Activated naive CD8-positive, alpha-beta T cell treated with anti-CD3 and anti-CD28 coated beads, Interleukin-2, amount 50 U/mL, for 24 hours (primary cell): Measurements from ENCODE around the gene CKMT2.
A peak's percentile ranks its signal among the peaks of the same experiment; 100 is the strongest.

Experiments
- ATAC-seq: fragments of 150-1000 bp; cut with Tn5 transposase; one replicate; pipeline ENCODE4 v1.10.0; 2021
- DNase-seq: peaks from one replicate; pipeline ENCODE4 v3.0.0; 2021
- H3K27ac Mint-ChIP-seq: one replicate; pipeline ENCODE4 v1.8.0; 2021; ENCODE audit warnings: mild to moderate bottlenecking, mixed read lengths
- H3K27me3 Mint-ChIP-seq: one replicate; pipeline ENCODE4 v1.8.0; 2021; ENCODE audit warnings: mixed read lengths
- H3K36me3 Mint-ChIP-seq: one replicate; pipeline ENCODE4 v1.8.0; 2021; ENCODE audit warnings: low read depth, mixed read lengths
- H3K4me1 Mint-ChIP-seq: one replicate; pipeline ENCODE4 v1.8.0; 2021; ENCODE audit warnings: mixed read lengths
- H3K4me3 Mint-ChIP-seq: one replicate; pipeline ENCODE4 v1.8.0; 2021; ENCODE audit warnings: mild to moderate bottlenecking, moderate library complexity, mixed read lengths
- H3K9me3 Mint-ChIP-seq: one replicate; pipeline ENCODE4 v1.8.0; 2021; ENCODE audit warnings: mixed read lengths

CKMT2 gene

DNA sequence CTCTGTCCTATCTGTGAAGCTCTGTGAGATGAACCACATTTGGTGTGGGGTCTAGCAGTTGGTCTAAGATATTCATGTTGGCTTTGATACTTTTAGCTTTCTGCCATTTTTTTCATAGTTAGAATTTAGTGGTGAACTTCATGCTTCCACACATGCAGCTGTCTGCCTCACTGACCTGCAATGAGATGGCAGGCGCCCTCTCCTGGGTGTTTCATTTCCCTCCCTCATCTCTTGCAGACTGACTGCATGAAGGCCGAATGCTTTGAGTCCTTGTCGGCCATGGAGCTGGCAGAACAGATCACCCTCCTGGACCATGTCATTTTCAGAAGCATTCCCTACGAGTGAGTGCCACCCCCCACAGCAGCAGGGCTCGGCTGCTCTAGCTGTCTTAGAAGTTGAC, 26.1 kb upstream of the CKMT2 start:
- no peaks in the 10 kb centered on the region for H3K27me3 Mint-ChIP-seq

DNA sequence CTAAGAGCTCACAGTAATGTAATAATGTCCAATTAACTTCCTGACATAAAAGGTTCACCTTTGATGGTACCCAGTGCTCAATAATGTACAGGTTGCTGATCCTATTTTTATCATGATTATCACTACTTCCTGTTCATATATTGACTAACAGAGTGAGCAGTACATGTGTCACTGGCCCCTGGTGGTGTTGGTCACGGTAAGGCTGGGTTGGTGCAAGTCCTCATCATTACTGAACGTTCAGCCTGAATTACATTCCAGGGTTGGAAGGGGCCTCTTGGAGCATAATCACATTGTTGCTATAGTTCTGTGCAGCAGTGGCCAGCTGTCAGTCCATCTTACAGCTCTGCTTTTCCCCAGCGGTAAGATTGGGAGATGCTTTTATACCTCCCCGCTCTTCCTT, 24.2 kb upstream of the CKMT2 start:
- ATAC-seq (no peak), DNase-seq (no peak)
- H3K27me3 Mint-ChIP-seq, result no peaks in the 10 kb centered on the region
- H3K36me3 Mint-ChIP-seq, result peaks cover 11% of the 10 kb centered on the region
- H3K4me1 Mint-ChIP-seq, result peaks cover 25% of the 10 kb centered on the region
- H3K4me3 Mint-ChIP-seq, result no peak overlapping the region
- no peaks in the 10 kb centered on the region for H3K9me3 Mint-ChIP-seq
- H3K27ac Mint-ChIP-seq, result no peak overlapping the region

More for the DNA sequence above, 26.1 kb upstream of the CKMT2 start:
- Mint-ChIP-seq H3K27ac (no peak overlapping the region), H3K4me1 (peaks cover 24% of the 10 kb centered on the region), H3K9me3 (no peaks in the 10 kb centered on the region), H3K36me3 (peaks cover 11% of the 10 kb centered on the region), H3K4me3 (no peak overlapping the region)
- ATAC-seq, result no peak
- no peak for DNase-seq

DNA sequence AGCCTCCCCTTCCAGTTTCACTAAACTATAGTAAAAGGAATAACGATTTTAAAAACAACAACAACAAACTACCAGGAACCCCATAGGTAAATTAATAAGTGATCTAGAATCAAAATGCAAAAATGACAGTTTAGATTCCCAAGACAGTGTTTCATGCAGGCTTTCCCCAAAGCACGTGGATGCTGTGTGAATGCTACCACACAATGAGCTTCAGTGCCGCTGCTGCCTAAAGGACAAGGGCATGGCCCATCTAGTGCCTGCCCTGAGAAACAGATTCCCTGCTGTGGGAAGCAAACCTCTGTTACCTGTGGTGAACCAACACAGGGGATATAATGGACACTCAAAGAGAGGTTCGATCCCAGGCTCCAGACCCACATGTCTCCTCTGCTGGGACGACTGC, 23.7 kb upstream of the CKMT2 start:
- ATAC-seq (no peak), DNase-seq (no peak)
- no peaks in the 10 kb centered on the region for H3K9me3 Mint-ChIP-seq
- H3K4me1 Mint-ChIP-seq, result peaks cover 25% of the 10 kb centered on the region
- H3K4me3 Mint-ChIP-seq, result no peak overlapping the region
- H3K27me3 Mint-ChIP-seq, result no peaks in the 10 kb centered on the region
- peaks cover 11% of the 10 kb centered on the region for H3K36me3 Mint-ChIP-seq
- peak overlapping the region; percentile 18 for H3K27ac Mint-ChIP-seq

DNA sequence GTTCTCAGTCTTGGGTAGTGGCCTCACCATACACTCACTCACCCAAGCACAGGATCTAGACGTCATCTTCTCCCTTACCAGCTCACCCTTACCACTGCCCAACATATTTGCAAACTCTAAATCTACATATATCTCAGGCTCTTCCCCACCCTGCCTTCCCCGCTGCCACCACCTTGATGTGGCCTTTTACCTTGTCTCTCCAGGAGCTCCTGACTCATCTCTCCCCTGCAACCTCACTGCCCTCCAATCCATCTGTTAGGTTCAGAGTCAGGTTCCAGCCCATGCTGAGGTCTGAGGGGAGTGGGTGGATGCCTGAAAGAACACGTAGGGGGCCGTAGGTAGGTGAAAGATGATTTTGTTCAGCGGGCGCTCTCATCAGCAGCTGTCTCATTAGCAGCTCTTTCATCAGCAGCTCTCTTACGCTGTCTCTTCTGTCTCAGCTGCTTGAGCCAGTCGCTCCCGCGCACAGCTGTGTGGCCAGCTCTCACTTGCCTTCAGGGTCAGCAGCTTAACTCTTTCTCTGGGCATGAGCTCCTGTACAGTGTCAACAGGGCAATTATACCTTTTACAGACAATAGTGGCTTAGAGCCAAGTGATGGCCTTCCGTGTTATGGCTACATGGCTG, 23.1 kb upstream of the CKMT2 start:
- DNase-seq (peak; percentile 8), ATAC-seq (peak; percentile 84)
- H3K4me1 Mint-ChIP-seq, result peaks cover 25% of the 10 kb centered on the region
- H3K9me3 Mint-ChIP-seq, result no peaks in the 10 kb centered on the region
- no peaks in the 10 kb centered on the region for H3K27me3 Mint-ChIP-seq
- H3K4me3 Mint-ChIP-seq, result no peak overlapping the region
- H3K27ac Mint-ChIP-seq, result peak overlapping the region; percentile 18
- H3K36me3 Mint-ChIP-seq, result peaks cover 11% of the 10 kb centered on the region

DNA sequence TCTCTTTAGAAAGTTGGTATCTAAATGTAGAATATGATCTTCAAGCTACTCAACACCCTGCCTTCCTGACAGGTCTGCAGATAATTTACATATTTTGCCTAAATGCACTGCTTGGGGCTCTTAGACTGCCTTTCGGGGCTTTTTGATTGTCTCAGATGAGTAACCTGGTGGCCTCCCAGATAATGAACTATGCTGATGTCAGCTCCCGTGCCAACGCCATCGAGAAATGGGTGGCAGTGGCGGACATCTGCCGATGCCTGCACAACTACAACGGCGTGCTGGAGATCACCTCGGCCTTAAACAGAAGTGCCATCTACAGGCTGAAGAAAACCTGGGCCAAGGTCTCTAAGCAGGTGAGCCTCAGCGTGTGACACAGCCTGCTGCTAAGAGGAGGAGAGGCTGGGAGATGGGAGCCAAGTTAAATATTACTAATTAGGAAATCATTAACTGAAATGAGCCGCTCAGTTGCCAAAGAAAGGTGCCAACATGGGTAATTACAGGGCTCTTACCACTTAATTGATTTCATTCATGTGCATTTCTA, 20.8 kb upstream of the CKMT2 start:
- DNase-seq (peak; percentile 11), ATAC-seq (no peak)
- Mint-ChIP-seq H3K27me3 (no peaks in the 10 kb centered on the region), H3K36me3 (peaks cover 13% of the 10 kb centered on the region), H3K4me3 (no peak overlapping the region), H3K27ac (peak overlapping the region; percentile 47), H3K4me1 (peaks cover 25% of the 10 kb centered on the region), H3K9me3 (no peaks in the 10 kb centered on the region)

DNA sequence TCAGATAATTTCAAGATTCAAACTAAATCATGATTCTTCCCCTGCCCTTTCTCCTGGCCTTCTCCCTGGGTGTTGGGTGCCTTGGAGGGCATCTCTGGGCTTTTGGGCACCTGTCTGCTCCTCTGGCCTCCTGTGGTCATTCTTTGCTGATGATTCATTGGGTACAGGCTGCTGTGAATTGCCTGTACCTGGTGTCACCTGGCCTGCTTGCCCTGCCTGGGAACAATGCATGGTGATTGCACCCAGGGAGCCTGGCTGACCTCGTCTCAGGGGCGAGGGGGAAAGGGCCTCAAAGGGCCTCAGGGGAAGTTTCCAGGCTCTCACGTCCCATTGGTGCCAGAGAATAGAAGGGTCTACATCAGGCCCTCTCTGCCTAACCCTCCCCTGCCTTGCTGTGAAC, 20.1 kb upstream of the CKMT2 start:
- H3K9me3 Mint-ChIP-seq, result no peaks in the 10 kb centered on the region
- no peak overlapping the region for H3K27ac Mint-ChIP-seq
- peaks cover 14% of the 10 kb centered on the region for H3K36me3 Mint-ChIP-seq
- ATAC-seq, result no peak
- H3K4me3 Mint-ChIP-seq, result no peak overlapping the region
- H3K4me1 Mint-ChIP-seq, result peaks cover 25% of the 10 kb centered on the region
- DNase-seq, result no peak
- no peaks in the 10 kb centered on the region for H3K27me3 Mint-ChIP-seq

DNA sequence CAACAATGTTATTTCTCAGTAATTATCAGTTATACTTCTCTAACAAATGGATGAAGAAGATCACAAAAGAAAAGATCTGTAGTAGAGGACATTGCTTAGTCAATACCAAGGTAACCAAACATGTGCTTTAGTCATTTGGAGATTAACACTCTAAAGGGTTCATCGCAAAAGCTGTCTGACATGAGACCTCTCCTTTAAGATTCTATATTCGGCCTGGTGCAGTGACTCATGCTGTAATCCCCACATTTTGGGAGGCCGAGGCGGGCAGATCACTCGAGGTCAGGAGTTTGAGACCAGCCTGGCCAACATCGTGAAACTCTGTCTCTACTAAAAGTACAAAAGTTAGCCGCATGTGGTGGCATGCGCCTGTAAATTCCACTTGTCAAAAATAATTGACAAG, 18.3 kb upstream of the CKMT2 start:
- Mint-ChIP-seq H3K9me3 (no peaks in the 10 kb centered on the region), H3K4me3 (no peak overlapping the region), H3K27me3 (no peaks in the 10 kb centered on the region), H3K27ac (no peak overlapping the region), H3K36me3 (peaks cover 11% of the 10 kb centered on the region), H3K4me1 (peaks cover 15% of the 10 kb centered on the region)
- no peak for DNase-seq
- no peak for ATAC-seq

DNA sequence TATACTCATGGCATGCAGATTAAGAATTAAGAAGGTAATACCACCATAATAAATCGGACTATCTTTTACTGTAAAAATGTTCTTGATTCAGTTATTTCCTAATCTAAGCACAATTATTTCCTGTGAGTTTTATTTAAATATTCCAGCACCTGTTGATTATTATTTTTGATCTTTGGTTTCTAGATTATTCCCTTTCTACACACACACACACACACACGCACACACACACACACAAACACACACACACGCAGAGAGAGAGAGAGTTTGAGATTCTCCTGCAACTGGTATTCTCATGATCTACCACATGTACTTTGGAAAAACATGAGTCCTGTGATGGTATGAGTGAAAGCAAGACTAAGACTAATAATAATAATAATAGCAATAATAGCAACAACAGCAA, 17.0 kb upstream of the CKMT2 start:
- DNase-seq (no peak), ATAC-seq (no peak)
- Mint-ChIP-seq H3K27me3 (no peaks in the 10 kb centered on the region), H3K36me3 (peaks cover 12% of the 10 kb centered on the region), H3K27ac (no peak overlapping the region), H3K9me3 (no peaks in the 10 kb centered on the region), H3K4me1 (peaks cover 8% of the 10 kb centered on the region), H3K4me3 (no peak overlapping the region)

DNA sequence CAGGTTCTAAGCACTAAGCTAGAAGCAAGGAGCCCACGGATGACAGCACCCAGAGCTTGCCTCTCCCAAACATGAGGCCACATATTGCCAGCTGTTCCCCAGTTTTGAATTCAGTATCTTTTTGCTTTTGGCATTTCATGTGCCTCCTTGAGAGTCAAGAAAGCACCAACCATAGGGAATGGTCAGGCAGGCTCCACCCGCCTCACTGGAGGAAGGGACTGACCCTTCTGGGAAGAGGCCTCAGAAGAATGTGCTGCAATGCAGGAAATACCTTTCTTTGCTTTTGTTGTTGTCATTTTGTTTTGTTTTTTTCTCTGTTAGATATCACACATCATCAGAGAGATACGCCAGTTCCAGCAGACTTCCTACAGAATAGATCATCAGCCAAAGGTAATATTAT, 13.7 kb upstream of the CKMT2 start:
- H3K36me3 Mint-ChIP-seq, result peaks cover 13% of the 10 kb centered on the region
- ATAC-seq (no peak), DNase-seq (no peak)
- H3K9me3 Mint-ChIP-seq, result no peaks in the 10 kb centered on the region
- H3K4me3 Mint-ChIP-seq, result no peak overlapping the region
- no peaks in the 10 kb centered on the region for H3K27me3 Mint-ChIP-seq
- H3K27ac Mint-ChIP-seq, result no peak overlapping the region
- H3K4me1 Mint-ChIP-seq, result no peaks in the 10 kb centered on the region

DNA sequence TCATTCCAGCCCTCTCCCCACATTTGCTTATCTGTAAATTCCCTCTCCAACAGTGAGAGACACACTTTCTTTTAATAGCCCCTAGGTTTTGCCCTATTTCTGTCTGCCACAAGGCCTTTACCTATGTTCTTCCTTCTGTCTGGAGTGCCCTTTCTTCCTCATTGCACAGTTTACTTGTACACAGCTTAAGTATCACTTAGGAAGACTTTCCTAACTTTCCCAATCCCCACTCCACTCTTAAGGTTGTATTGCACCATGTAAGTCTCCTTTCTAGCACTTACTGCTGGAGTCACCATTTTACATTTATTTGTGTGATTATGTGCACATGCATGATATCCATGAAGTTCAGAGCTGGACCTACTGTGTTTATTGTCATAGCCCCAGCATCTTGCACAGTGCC, 10.8 kb upstream of the CKMT2 start:
- DNase-seq (no peak), ATAC-seq (no peak)
- Mint-ChIP-seq H3K36me3 (peaks cover 11% of the 10 kb centered on the region), H3K27ac (no peak overlapping the region), H3K4me3 (no peak overlapping the region), H3K9me3 (no peaks in the 10 kb centered on the region), H3K4me1 (no peaks in the 10 kb centered on the region), H3K27me3 (no peaks in the 10 kb centered on the region)

DNA sequence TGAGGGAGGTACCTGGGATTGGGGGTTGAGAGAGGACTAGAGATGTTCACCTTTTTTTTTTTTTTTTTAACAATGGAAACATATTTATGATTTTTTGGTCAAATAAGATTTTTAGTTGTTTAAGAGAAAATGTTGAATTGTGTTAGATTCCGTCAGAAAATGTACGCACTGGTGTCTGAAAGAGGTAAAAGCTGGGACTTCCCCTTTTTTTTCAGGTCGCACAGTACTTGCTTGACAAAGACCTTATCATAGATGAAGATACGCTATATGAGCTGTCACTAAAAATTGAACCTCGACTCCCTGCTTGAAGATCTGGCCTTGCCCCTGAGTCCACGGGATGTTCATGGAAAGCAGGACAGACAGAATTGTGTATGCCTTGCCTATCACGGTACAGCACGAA, 7.7 kb upstream of the CKMT2 start:
- Mint-ChIP-seq H3K9me3 (no peaks in the 10 kb centered on the region), H3K4me3 (no peak overlapping the region), H3K27ac (no peak overlapping the region), H3K36me3 (peaks cover 4% of the 10 kb centered on the region), H3K4me1 (peaks cover 2% of the 10 kb centered on the region), H3K27me3 (no peaks in the 10 kb centered on the region)
- DNase-seq, result no peak
- no peak for ATAC-seq

DNA sequence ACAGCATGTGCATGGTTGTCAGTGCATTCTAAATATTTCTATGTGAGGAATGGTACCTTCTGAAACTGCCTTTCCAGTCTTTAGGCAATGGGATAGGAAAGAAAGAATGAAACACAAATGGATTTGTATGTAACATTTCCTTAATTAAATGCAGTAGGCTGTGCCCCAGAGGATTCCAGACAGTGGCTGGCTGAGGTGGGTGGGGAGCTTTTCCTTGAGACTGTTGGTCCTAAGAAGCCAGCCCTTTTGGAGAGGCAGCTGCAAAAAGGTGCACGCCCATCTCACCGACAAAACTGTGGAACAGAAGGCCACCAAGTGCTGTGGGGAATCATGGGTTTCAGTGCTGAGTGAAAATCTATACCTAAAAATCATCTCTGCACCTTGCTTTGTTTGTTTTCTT, 6.8 kb upstream of the CKMT2 start:
- Mint-ChIP-seq H3K36me3 (peaks cover 4% of the 10 kb centered on the region), H3K9me3 (no peaks in the 10 kb centered on the region), H3K27me3 (no peaks in the 10 kb centered on the region), H3K27ac (no peak overlapping the region), H3K4me1 (peaks cover 3% of the 10 kb centered on the region), H3K4me3 (no peak overlapping the region)
- DNase-seq (no peak), ATAC-seq (no peak)

DNA sequence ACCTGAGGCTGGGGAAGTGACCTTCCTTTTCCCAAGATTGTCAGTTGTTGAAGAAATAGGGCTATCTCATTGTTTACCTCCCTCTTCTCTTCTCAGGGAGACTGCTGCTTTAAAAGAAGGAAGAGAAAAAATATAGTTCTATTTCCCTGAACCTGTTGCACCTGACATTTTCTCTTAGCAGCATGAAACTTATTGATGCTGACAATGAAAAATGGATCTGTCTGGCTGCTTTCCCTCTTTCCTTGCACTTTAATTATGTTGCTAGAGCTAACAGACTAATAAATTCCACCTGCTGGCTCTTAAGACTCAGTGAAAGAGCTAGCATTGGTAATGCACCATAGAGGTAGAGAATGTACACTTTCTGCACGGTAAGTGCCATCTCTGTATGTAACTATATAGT, 6.2 kb upstream of the CKMT2 start:
- H3K9me3 Mint-ChIP-seq, result no peaks in the 10 kb centered on the region
- peaks cover 3% of the 10 kb centered on the region for H3K4me1 Mint-ChIP-seq
- H3K27me3 Mint-ChIP-seq, result no peaks in the 10 kb centered on the region
- DNase-seq, result no peak
- no peak overlapping the region for H3K4me3 Mint-ChIP-seq
- no peak overlapping the region for H3K27ac Mint-ChIP-seq
- H3K36me3 Mint-ChIP-seq, result peaks cover 4% of the 10 kb centered on the region
- ATAC-seq, result no peak

DNA sequence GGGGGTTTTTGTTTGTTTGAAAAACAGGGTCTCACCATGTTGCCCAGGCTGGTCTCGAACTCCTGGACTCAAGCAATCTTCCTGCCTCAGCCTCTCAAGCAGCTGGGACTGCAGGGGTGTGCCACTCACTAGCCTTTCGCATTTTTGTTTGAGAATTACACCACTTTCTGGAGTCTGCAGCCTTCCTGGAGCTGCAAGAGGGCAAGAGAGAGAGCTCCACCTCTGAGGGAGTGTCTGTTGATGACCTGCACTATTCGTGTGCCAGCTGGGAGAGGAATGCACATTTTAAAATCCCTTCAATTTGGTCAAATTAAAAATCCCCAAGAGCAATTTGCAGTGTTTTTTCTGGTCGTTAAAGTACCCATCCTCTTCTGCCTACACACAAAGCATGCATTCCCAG, 5.0 kb upstream of the CKMT2 start:
- H3K27ac Mint-ChIP-seq, result no peak overlapping the region
- no peak overlapping the region for H3K4me3 Mint-ChIP-seq
- H3K4me1 Mint-ChIP-seq, result peaks cover 3% of the 10 kb centered on the region
- H3K9me3 Mint-ChIP-seq, result no peaks in the 10 kb centered on the region
- DNase-seq (no peak), ATAC-seq (no peak)
- no peaks in the 10 kb centered on the region for H3K27me3 Mint-ChIP-seq
- peaks cover 1% of the 10 kb centered on the region for H3K36me3 Mint-ChIP-seq

DNA sequence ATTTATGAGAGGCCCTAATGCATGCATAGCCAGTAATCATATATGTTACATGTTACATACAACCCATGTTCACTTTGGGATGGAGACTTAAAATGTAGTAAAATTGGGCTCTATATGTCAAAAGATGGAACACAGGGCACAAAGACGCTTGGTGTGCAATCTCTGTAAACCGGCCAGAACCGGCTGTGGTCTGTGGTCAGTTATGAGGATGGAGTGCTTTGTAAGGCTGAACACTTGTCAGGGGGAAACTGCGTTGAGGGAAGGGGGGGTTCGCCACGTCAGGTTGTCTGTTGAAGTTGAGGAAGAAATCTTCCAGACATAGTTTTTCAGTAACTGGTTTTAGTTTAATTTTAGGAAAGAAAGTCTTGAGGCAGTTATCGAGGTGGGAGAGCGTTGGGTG, 2.7 kb upstream of the CKMT2 start:
- Mint-ChIP-seq H3K36me3 (peaks cover 1% of the 10 kb centered on the region), H3K27ac (no peak overlapping the region), H3K4me3 (no peak overlapping the region), H3K9me3 (no peaks in the 10 kb centered on the region), H3K27me3 (no peaks in the 10 kb centered on the region), H3K4me1 (peaks cover 14% of the 10 kb centered on the region)
- ATAC-seq (no peak), DNase-seq (no peak)
